A673 (cell line): ENCODE data around the gene ADARB2. TPM values are rescaled to one million over a fixed set of nuclear protein-coding genes. Genes with fewer than 3 reads are reported as not detected.

ENCODE experiments used
- BruUV-seq: library from RNA; stranded (reverse); fragments of 400-500 nt; replicated peaks from 2 replicates; lab custom pipeline; 2021; lab: Mats Ljungman, UMichigan
- CTCF ChIA-PET: fragments of 300-600 bp; sonication (Branson Sonifier 250); formaldehyde crosslinking; loops from one replicate; lab custom pipeline; 2022; ENCODE audit warnings: antibody characterized with exemption; lab: Charles Lee
- POLR2A ChIA-PET: fragments of 300-600 bp; sonication (Branson Sonifier 250); formaldehyde crosslinking; loops from one replicate; lab custom pipeline; 2022; ENCODE audit warnings: antibody characterized with exemption; ENCODE audit not compliant: low non-redundant PET; lab: Charles Lee
- DNase-seq: peaks from one replicate; pipeline ENCODE4 v3.0.0-alpha.2; 2015; ENCODE audit warnings: low spot score
- H3K27ac ChIP-seq: fragments of 200-600 bp; sonication (generic); 2 replicates; pipeline ENCODE4 v1.5.1; 2016; ENCODE audit warnings: mixed run types, low read depth, mild to moderate bottlenecking, mixed read lengths, antibody characterized with exemption, low read length; ENCODE audit not compliant: poor library complexity, severe bottlenecking
- H3K27me3 ChIP-seq: fragments of 200-600 bp; sonication (generic); replicated peaks from 2 replicates; pipeline ENCODE4 v1.6.1; 2017; ENCODE audit warnings: mixed run types, low read depth, mild to moderate bottlenecking, mixed read lengths, antibody characterized with exemption, low read length; ENCODE audit not compliant: insufficient read depth, poor library complexity
- H3K36me3 ChIP-seq: fragments of 200-600 bp; sonication (generic); 2 replicates; pipeline ENCODE4 v1.6.1; 2016; ENCODE audit warnings: mixed run types, mild to moderate bottlenecking, mixed read lengths, antibody characterized with exemption, low read length; ENCODE audit not compliant: insufficient read depth, poor library complexity, severe bottlenecking
- H3K4me1 ChIP-seq: fragments of 200-600 bp; sonication (generic); 2 replicates; pipeline ENCODE4 v1.6.1; 2017; ENCODE audit warnings: mixed run types, mild to moderate bottlenecking, mixed read lengths, antibody characterized with exemption, low read length; ENCODE audit not compliant: insufficient read depth, poor library complexity, severe bottlenecking
- H3K4me3 ChIP-seq: fragments of 200-600 bp; sonication (generic); 2 replicates; pipeline ENCODE4 v1.5.1; 2016; ENCODE audit warnings: low read depth, mixed run types, mild to moderate bottlenecking, mixed read lengths, low read length; ENCODE audit not compliant: poor library complexity, severe bottlenecking
- H3K9me3 ChIP-seq: fragments of 200-600 bp; sonication (generic); 2 replicates; pipeline ENCODE4 v1.6.1; 2016; ENCODE audit warnings: mixed run types, low read depth, mild to moderate bottlenecking, mixed read lengths, antibody characterized with exemption, low read length; ENCODE audit not compliant: poor library complexity, severe bottlenecking
- EZH2 ChIP-seq: fragments of 200-600 bp; sonication (generic); IDR thresholded peaks from 2 replicates; pipeline ENCODE4 v1.6.1; 2017; ENCODE audit warnings: borderline replicate concordance, low read depth, mild to moderate bottlenecking, mixed read lengths, antibody characterized with exemption, low read length; ENCODE audit not compliant: poor library complexity, severe bottlenecking
- intact Hi-C: fragments of 100-400 bp; cut with micrococcal nuclease; formaldehyde crosslinking; loops from one replicate; pipeline ENCODE4 v1.10.0; 2022; ENCODE audit not compliant: unreplicated experiment
- total RNA-seq: library from RNA; stranded (reverse); gene quantifications from 2 replicates; pipeline ENCODE4 v1.2.3, GENCODE V29; 2021
- TF ChIP-seq, protein P1 (sequence below): fragments of 300-800, 200-600 bp; sonication (generic); conservative IDR thresholded peaks from 2 replicates; pipeline ENCODE4 v1.5.1; 2017; ENCODE audit warnings: low read depth, mild to moderate bottlenecking, antibody characterized with exemption, low read length, moderate library complexity, mixed read lengths

Gene ADARB2
- total RNA-seq, 1 experiment from 2014 or later: not detected

DNA sequence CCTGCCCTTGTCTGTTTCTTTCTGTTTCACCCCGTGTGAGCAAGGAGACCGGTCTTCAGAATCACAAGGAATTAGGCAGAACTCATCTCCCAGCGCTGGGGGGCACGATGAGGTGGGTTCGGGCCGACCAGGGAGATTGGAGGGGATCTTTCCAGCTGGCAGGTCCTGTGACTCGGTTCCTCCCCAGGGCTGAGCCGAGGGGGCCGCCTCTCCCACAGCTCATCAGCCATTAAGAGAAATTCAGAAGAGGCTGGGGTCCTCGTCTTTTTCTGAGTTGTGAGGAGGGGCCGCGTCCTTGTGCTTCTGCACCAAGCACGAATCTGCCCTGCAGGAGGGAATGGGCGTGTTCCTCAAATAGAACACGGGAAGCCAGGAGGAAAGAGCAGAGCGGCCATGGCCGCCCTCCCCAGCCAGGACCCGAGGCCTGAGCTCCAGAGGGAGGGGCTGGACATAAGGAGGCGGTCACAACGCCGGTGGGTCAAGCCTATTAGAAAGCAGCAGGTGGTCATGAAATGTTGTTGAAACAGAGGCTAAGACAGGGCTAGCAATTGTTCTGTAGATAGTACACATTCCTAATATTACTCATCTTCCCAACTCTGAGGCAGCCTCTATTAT is 125.3 kb downstream of the ADARB2 start:
- ChIA-PET CTCF (no interaction called here), POLR2A (no interaction called here)
- no peaks in the 10 kb centered on the region for H3K9me3 ChIP-seq
- no peaks in the 10 kb centered on the region for H3K4me1 ChIP-seq
- no peak for DNase-seq
- no peak overlapping the region for H3K27ac ChIP-seq
- BruUV-seq: no TSS peak
- intact Hi-C loops: no loop called here
- no peaks in the 10 kb centered on the region for H3K36me3 ChIP-seq
- peaks cover 91% of the 10 kb centered on the region for H3K27me3 ChIP-seq
- no peak for TF ChIP-seq EZH2
- TF ChIP-seq, protein P1, sequence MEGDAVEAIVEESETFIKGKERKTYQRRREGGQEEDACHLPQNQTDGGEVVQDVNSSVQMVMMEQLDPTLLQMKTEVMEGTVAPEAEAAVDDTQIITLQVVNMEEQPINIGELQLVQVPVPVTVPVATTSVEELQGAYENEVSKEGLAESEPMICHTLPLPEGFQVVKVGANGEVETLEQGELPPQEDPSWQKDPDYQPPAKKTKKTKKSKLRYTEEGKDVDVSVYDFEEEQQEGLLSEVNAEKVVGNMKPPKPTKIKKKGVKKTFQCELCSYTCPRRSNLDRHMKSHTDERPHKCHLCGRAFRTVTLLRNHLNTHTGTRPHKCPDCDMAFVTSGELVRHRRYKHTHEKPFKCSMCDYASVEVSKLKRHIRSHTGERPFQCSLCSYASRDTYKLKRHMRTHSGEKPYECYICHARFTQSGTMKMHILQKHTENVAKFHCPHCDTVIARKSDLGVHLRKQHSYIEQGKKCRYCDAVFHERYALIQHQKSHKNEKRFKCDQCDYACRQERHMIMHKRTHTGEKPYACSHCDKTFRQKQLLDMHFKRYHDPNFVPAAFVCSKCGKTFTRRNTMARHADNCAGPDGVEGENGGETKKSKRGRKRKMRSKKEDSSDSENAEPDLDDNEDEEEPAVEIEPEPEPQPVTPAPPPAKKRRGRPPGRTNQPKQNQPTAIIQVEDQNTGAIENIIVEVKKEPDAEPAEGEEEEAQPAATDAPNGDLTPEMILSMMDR: no peak
- no peak overlapping the region for H3K4me3 ChIP-seq

DNA sequence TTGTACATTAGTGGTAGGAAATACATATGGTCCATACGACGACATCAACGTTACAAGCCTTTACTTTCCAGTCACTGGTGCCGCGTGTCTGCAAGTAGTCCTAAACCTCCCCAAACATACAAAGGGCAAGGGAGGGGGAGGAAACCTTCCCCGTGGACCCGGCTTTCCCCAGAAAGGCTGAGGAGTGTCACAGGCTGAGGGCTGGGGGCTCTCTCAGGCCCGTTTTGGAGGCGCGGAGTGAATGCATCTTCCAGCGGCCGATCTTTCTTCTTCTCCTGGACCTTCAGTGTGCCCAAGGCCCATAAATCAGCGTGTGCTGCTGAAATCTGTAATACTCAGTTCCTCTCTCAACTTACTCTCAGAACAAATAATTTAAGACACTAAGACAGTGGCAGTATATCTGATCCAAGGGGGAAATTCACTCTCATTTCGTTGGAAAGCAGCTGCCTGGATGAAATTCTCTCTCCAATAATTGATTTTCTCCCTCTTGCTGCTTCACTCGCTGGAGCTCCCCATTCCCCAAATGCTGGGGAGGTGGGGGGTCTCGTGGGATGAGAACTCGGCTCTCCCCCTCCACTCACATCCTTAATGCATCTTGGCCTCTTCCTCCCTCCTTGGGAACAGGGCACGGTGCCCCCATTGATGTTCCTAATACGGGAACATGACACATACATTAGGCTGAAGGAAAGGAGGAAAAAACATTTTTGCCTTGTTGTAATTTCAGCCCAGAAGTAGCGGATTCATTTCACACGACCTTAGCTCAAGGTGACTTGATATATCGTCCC is 126.1 kb downstream of the ADARB2 start:
- BruUV-seq: no TSS peak
- Histone ChIP-seq H3K27ac (no peak overlapping the region), H3K27me3 (peaks cover 96% of the 10 kb centered on the region), H3K4me3 (no peak overlapping the region), H3K36me3 (no peaks in the 10 kb centered on the region), H3K4me1 (no peaks in the 10 kb centered on the region), H3K9me3 (no peaks in the 10 kb centered on the region)
- ChIA-PET CTCF (no interaction called here), POLR2A (no interaction called here)
- no peak for DNase-seq
- intact Hi-C loops: no loop called here
- TF ChIP-seq, protein P1: no peak
- no peak for TF ChIP-seq EZH2

DNA sequence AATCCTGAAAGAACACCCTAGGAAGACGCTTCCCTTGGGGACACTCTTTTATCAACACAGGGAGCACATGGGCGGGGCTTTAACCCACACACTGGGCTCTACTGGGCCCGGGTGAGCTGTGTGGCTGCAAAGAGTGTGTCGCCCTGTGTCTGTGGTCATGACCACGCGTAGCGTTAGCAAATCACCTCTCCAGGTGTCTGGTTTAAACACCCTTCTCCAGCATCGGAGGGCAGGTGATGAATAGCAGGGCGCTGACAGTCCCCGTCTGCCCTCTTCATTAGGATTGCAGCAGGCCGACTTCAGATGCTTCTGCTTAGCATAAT is 127.7 kb downstream of the ADARB2 start:
- H3K9me3 ChIP-seq: no peaks in the 10 kb centered on the region
- CTCF ChIA-PET: no interaction called here

More for the DNA sequence above, 127.7 kb downstream of the ADARB2 start:
- POLR2A ChIA-PET: interaction anchor here (0.5 kb wide), 1 partner anchor 278 kb away, joined by 4 read pairs; no protein-coding TSS in a partner anchor
- H3K27ac ChIP-seq: no peak overlapping the region
- H3K4me1 ChIP-seq: no peaks in the 10 kb centered on the region
- no peaks in the 10 kb centered on the region for H3K36me3 ChIP-seq
- H3K4me3 ChIP-seq: no peak overlapping the region
- peaks cover 98% of the 10 kb centered on the region for H3K27me3 ChIP-seq
- TF ChIP-seq EZH2: no peak
- TF ChIP-seq, protein P1: no peak
- BruUV-seq: no TSS peak
- no peak for DNase-seq
- intact Hi-C loops: no loop called here
